ENCODE results near the gene EIF4B. TPM values are rescaled to one million over a fixed set of nuclear protein-coding genes. Genes with fewer than 3 reads are reported as not detected.
"Not testable (repeated sequence)": the region's sequence is repeated elsewhere in the genome, so short reads cannot be mapped to it uniquely, and the experiment has no call there.

The EIF4B gene
- total RNA-seq, 1 donor from 2014 or later, result 526 TPM

DNA sequence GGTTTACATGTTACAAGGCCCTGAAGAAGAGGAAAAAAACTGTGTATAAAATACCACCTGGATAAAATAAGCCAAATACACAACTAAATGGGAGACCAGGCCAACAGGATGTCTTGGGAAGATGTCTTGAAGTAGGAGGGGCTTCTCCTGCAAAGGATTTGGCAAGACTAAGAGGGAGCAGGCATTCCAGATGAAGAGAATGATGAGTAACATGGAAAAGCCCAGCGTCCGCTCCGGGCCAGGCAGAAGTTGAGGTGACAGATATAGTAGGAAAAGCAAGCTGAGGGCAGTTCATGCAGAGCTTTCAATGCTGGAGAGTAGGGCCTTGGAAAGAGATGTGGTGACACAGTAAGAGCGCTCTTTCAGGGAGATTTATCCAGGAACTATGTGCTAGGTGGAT, 16.1 kb upstream of the EIF4B start:
- H3K27me3 ChIP-seq (ENCODE audit: control insufficient read depth, insufficient read depth, low read length), result no peaks in the 10 kb centered on the region
- TF ChIP-seq, protein P1, sequence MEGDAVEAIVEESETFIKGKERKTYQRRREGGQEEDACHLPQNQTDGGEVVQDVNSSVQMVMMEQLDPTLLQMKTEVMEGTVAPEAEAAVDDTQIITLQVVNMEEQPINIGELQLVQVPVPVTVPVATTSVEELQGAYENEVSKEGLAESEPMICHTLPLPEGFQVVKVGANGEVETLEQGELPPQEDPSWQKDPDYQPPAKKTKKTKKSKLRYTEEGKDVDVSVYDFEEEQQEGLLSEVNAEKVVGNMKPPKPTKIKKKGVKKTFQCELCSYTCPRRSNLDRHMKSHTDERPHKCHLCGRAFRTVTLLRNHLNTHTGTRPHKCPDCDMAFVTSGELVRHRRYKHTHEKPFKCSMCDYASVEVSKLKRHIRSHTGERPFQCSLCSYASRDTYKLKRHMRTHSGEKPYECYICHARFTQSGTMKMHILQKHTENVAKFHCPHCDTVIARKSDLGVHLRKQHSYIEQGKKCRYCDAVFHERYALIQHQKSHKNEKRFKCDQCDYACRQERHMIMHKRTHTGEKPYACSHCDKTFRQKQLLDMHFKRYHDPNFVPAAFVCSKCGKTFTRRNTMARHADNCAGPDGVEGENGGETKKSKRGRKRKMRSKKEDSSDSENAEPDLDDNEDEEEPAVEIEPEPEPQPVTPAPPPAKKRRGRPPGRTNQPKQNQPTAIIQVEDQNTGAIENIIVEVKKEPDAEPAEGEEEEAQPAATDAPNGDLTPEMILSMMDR (IDR thresholded peaks at IDR 0.05; ENCODE audit: insufficient read depth, low read length, poor library complexity, severe bottlenecking), result no peak
- no peak overlapping the region for H3K4me3 ChIP-seq (ENCODE audit: low read depth, low read length)
- no peak for DNase-seq (ENCODE audit: low read depth)
- no peaks in the 10 kb centered on the region for H3K36me3 ChIP-seq (ENCODE audit: control insufficient read depth, insufficient read depth, low read length)

DNA sequence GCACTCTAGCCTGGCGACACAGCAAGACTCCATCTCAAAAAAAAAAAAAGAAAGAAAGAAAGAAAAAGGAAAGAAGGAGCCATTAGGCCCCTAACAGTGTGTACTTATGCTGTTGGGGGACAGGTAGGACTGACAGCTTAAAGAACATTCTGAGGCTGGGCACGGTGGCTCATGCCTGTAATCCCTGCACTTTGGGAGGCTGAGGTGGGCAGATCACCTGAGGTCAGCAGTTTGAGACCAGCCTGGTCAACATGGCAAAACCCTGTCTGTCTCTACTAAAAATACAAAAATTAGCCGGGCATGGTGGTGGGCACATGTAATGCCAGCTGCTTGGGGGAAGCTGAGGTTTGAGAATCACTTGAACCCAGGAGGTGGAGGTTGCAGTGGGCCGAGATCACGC, 14.0 kb upstream of the EIF4B start:
- not testable (repeated sequence) for H3K27me3 ChIP-seq (ENCODE audit: control insufficient read depth, insufficient read depth, low read length); H3K36me3 ChIP-seq (ENCODE audit: control insufficient read depth, insufficient read depth, low read length); DNase-seq (ENCODE audit: low read depth); H3K4me3 ChIP-seq (ENCODE audit: low read depth, low read length)

DNA sequence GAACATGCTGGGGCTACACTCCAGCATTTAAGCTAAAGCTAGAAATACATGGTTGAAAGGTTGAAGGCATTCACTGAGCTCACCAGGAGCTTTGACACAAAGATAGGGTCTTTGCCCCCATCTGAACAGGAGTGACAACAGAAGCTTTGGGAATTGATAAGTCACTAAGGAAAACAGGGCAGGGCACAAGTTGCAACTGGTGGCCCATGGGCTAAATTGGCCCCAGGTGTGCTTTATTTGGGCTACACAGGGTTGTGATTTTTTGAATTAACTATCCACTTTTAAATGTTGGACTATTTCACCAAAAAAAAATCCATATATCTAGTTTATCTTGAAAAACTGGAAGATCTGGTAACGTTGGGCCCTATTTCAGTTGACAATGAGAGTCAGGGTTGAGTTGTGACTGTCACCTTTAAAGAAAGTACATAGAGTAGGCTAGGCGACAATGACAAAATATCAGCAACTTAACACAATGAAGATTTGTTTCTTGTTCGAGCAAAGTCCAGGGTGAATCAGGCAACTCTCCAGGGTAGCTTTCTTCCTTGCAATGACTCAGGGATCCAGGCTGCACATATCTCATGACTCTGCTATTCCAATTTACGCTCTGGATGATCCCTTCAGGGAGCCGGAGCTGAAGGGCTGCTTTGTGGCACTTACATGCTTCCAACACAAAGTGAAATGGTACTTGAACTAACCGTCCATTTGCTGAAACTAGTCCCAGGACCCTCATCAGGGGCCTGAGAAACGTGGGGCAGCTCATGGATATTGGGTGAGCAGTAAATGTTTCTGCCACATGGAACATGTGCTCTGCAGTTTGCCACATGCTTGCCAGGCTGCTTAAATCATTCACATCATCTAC, 13.3 kb upstream of the EIF4B start:
- TF ChIP-seq, protein P1 (IDR thresholded peaks at IDR 0.05; ENCODE audit: insufficient read depth, low read length, poor library complexity, severe bottlenecking), result no peak
- Histone ChIP-seq H3K4me3 (ENCODE audit: low read depth, low read length) (no peak overlapping the region), H3K36me3 (ENCODE audit: control insufficient read depth, insufficient read depth, low read length) (no peaks in the 10 kb centered on the region), H3K27me3 (ENCODE audit: control insufficient read depth, insufficient read depth, low read length) (no peaks in the 10 kb centered on the region)
- DNase-seq (ENCODE audit: low read depth), result no peak

DNA sequence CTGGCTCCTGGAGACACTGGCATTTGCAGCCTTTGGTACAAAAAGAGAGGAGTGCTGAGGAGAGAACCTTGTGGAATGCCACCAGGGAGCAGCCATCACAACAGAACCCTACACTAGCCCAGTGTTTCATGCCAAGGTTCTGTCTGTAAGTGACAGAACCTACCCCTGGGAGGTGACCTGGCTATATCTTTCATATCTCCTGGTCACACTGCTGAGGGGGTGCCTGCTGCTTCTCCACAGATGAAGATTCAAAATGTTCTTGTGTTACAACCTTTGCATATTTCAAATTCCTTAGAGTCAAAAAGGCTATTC, 12.7 kb upstream of the EIF4B start:
- DNase-seq (ENCODE audit: low read depth), result no peak
- no peaks in the 10 kb centered on the region for H3K27me3 ChIP-seq (ENCODE audit: control insufficient read depth, insufficient read depth, low read length)
- no peaks in the 10 kb centered on the region for H3K36me3 ChIP-seq (ENCODE audit: control insufficient read depth, insufficient read depth, low read length)
- TF ChIP-seq, protein P1 (IDR thresholded peaks at IDR 0.05; ENCODE audit: insufficient read depth, low read length, poor library complexity, severe bottlenecking), result no peak
- H3K4me3 ChIP-seq (ENCODE audit: low read depth, low read length), result no peak overlapping the region

DNA sequence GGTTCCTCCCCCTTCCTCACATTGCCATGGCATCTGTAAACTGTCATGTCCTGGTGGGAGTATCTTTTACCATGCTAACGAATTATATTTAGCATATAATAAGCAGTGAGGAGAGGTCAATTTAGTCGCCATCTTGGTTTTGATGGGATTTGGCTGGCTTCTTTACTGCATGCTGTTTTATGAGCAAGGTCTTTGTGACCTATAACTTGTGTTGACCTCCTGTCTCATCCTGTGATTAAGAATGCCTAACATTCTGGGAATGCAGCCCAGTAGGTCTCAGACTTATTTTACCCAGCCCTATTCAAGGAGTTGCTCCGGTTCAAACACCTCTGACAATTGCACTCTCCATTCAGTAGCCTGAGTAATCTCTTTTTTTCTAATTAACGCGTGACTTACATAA, 2.1 kb upstream of the EIF4B start:
- H3K4me3 ChIP-seq (ENCODE audit: low read depth, low read length), result no peak overlapping the region
- TF ChIP-seq, protein P1 (IDR thresholded peaks at IDR 0.05; ENCODE audit: insufficient read depth, low read length, poor library complexity, severe bottlenecking), result no peak
- no peak for DNase-seq (ENCODE audit: low read depth)

DNA sequence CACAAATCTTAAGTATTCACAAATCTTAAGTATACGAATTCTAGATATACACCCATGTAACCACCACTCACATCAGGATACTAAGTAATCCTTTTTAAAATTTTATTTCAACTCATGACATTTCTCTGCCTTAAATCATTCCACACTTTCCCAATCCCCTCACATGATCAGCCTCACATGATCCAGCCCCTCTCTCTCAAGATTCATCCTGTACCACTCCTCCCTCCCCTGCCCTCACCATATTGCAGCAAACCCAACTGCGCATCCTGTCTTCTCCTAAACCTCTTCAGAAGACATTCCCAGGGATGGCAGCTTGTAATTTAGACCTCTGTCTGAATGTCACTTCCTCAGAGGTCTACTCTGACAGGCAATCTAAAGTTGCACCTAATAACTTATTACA, 1.7 kb upstream of the EIF4B start:
- no peak for DNase-seq (ENCODE audit: low read depth)
- no peaks in the 10 kb centered on the region for H3K36me3 ChIP-seq (ENCODE audit: control insufficient read depth, insufficient read depth, low read length)
- no peak overlapping the region for H3K4me3 ChIP-seq (ENCODE audit: low read depth, low read length)
- H3K27me3 ChIP-seq (ENCODE audit: control insufficient read depth, insufficient read depth, low read length), result no peaks in the 10 kb centered on the region
- TF ChIP-seq, protein P1 (IDR thresholded peaks at IDR 0.05; ENCODE audit: insufficient read depth, low read length, poor library complexity, severe bottlenecking), result no peak

More for the DNA sequence above, 2.1 kb upstream of the EIF4B start:
- no peaks in the 10 kb centered on the region for H3K36me3 ChIP-seq (ENCODE audit: control insufficient read depth, insufficient read depth, low read length)
- H3K27me3 ChIP-seq (ENCODE audit: control insufficient read depth, insufficient read depth, low read length), result no peaks in the 10 kb centered on the region
